PC-3 (cell line): ENCODE data around the gene DLGAP1. TPM values are rescaled to one million over a fixed set of nuclear protein-coding genes. Genes with fewer than 3 reads are reported as not detected.

ENCODE experiments used
- ATAC-seq: fragments of 200-7000 bp; cut with Tn5 transposase; 2 replicates; pipeline ENCODE4 v1.9.1; 2020; ENCODE audit warnings: mild to moderate bottlenecking, moderate library complexity
- BruUV-seq: library from RNA; stranded (reverse); fragments of 400-500 nt; replicated peaks from 2 replicates; lab custom pipeline; 2021; lab: Mats Ljungman, UMichigan
- CTCF ChIA-PET: fragments of 300-600 bp; sonication (Branson Sonifier 250); formaldehyde crosslinking; loops from one replicate; lab custom pipeline; 2022; ENCODE audit warnings: antibody characterized with exemption; lab: Charles Lee
- POLR2A ChIA-PET: fragments of 300-600 bp; sonication (Branson Sonifier 250); formaldehyde crosslinking; loops from one replicate; lab custom pipeline; 2022; ENCODE audit warnings: antibody characterized with exemption; ENCODE audit not compliant: unreplicated experiment; lab: Charles Lee
- DNase-seq: peaks from one replicate; pipeline ENCODE4 v3.0.0-alpha.2; 2015
- H2AFZ ChIP-seq: fragments of 300-600 bp; sonication (generic); 2 replicates; pipeline ENCODE4 v1.6.0; 2016; ENCODE audit warnings: antibody characterized with exemption, low read length
- H3F3A ChIP-seq: fragments of 300-600 bp; sonication (generic); one replicate; pipeline ENCODE4 v1.6.0; 2017; ENCODE audit warnings: antibody characterized with exemption, low read length, control low read depth, mild to moderate bottlenecking; ENCODE audit not compliant: unreplicated experiment
- H3K27ac ChIP-seq: fragments of 300-600 bp; sonication (generic); 2 replicates; pipeline ENCODE4 v1.5.1; 2016; ENCODE audit warnings: mild to moderate bottlenecking, low read length
- H3K27me3 ChIP-seq: fragments of 300-600 bp; sonication (generic); 2 replicates; pipeline ENCODE4 v1.6.1; 2016; ENCODE audit warnings: low read length, mixed read lengths
- H3K36me3 ChIP-seq: fragments of 300-600 bp; sonication (generic); 2 replicates; pipeline ENCODE4 v1.6.1; 2016; ENCODE audit warnings: low read depth, mixed run types, low read length, mixed read lengths
- H3K4me1 ChIP-seq: fragments of 300-600 bp; sonication (generic); 2 replicates; pipeline ENCODE4 v1.5.1; 2016; ENCODE audit warnings: low read length; ENCODE audit not compliant: insufficient read depth
- H3K4me2 ChIP-seq: fragments of 300-600 bp; sonication (generic); 2 replicates; pipeline ENCODE4 v1.6.0; 2016; ENCODE audit warnings: low read length
- H3K4me3 ChIP-seq: fragments of 300-600 bp; sonication (generic); 2 replicates; pipeline ENCODE4 v1.5.1; 2016; ENCODE audit warnings: mild to moderate bottlenecking, low read length, mixed read lengths
- H3K79me2 ChIP-seq: fragments of 300-600 bp; sonication (generic); 2 replicates; pipeline ENCODE4 v1.6.1; 2017; ENCODE audit warnings: low read length, mixed read lengths
- H3K9ac ChIP-seq: fragments of 300-600 bp; sonication (generic); 2 replicates; pipeline ENCODE4 v1.6.0; 2016; ENCODE audit warnings: mild to moderate bottlenecking, low read length
- H3K9me2 ChIP-seq: fragments of 300-600 bp; sonication (generic); replicated peaks from 2 replicates; pipeline ENCODE4 v1.6.1; 2016; ENCODE audit warnings: mixed run types, low read length, mixed read lengths
- H3K9me3 ChIP-seq: fragments of 300-600 bp; sonication (generic); 2 replicates; pipeline ENCODE4 v1.6.1; 2016; ENCODE audit warnings: low read length, mixed read lengths
- H4K20me1 ChIP-seq: fragments of 300-600 bp; sonication (generic); 2 replicates; pipeline ENCODE4 v1.6.1; 2016; ENCODE audit warnings: low read length, mixed read lengths
- EZH2 ChIP-seq: fragments of 300-600 bp; sonication (generic); IDR thresholded peaks from one replicate; pipeline ENCODE4 v1.6.1; 2017; ENCODE audit warnings: antibody characterized with exemption, mild to moderate bottlenecking, low read length; ENCODE audit not compliant: unreplicated experiment
- EZH2phosphoT487 ChIP-seq: fragments of 300-600 bp; sonication (generic); IDR thresholded peaks from 2 replicates; pipeline ENCODE4 v1.6.1; 2018; ENCODE audit warnings: mild to moderate bottlenecking, antibody characterized with exemption, low read length, borderline replicate concordance
- intact Hi-C: fragments of 100-400 bp; cut with micrococcal nuclease; formaldehyde crosslinking; loops from 2 replicates; pipeline ENCODE4 v1.9.0; 2023
- total RNA-seq: library from RNA; depleted of rRNA; stranded (reverse); fragments of >200 nt; gene quantifications from 2 replicates; pipeline ENCODE4 v1.2.3, GENCODE V29; 2014
- TF ChIP-seq, protein P1 (sequence below): fragments of 300-600 bp; sonication (generic); conservative IDR thresholded peaks from 2 replicates; pipeline ENCODE4 v1.5.1; 2017; ENCODE audit warnings: antibody characterized with exemption, low read depth, mild to moderate bottlenecking, low read length

Gene DLGAP1
- total RNA-seq, 1 experiment from 2014 or later, result not detected

DNA sequence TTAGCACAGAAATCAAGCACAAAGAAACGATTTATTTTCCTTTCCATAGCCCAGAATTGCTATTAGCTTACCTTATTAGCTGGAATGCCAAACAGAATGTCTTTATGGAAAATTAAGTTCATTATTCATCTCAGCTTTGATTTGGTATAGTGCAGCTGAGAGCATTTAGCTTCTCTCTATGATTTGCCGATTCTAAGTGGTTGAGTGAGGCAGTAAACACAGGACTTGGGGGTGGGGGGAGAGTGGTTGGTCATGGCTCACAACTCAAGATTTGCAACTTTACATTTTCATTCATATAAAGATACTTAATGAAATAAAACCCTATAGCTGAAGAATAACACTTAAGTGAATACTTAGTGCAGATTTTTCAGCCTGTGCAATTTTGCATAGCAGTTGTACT lies 609.9 kb downstream of the DLGAP1 start:
- Histone ChIP-seq H3K27ac (no peak overlapping the region), H3K4me1 (no peaks in the 10 kb centered on the region), H3K79me2 (no peaks in the 10 kb centered on the region), H3K4me3 (no peak overlapping the region), H3K4me2 (no peak overlapping the region), H2AFZ (no peak overlapping the region), H4K20me1 (no peaks in the 10 kb centered on the region), H3F3A (no peaks in the 10 kb centered on the region), H3K9me2 (no peaks in the 10 kb centered on the region), H3K9ac (no peak overlapping the region), H3K9me3 (no peaks in the 10 kb centered on the region), H3K27me3 (peaks cover 44% of the 10 kb centered on the region), H3K36me3 (no peaks in the 10 kb centered on the region)
- BruUV-seq, result no TSS peak
- TF ChIP-seq, protein P1, sequence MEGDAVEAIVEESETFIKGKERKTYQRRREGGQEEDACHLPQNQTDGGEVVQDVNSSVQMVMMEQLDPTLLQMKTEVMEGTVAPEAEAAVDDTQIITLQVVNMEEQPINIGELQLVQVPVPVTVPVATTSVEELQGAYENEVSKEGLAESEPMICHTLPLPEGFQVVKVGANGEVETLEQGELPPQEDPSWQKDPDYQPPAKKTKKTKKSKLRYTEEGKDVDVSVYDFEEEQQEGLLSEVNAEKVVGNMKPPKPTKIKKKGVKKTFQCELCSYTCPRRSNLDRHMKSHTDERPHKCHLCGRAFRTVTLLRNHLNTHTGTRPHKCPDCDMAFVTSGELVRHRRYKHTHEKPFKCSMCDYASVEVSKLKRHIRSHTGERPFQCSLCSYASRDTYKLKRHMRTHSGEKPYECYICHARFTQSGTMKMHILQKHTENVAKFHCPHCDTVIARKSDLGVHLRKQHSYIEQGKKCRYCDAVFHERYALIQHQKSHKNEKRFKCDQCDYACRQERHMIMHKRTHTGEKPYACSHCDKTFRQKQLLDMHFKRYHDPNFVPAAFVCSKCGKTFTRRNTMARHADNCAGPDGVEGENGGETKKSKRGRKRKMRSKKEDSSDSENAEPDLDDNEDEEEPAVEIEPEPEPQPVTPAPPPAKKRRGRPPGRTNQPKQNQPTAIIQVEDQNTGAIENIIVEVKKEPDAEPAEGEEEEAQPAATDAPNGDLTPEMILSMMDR, result no peak
- TF ChIP-seq EZH2phosphoT487, result no peak
- ATAC-seq (no peak), DNase-seq (no peak)
- ChIA-PET POLR2A (no interaction called here), CTCF (no interaction called here)
- intact Hi-C loops, result no loop called here

DNA sequence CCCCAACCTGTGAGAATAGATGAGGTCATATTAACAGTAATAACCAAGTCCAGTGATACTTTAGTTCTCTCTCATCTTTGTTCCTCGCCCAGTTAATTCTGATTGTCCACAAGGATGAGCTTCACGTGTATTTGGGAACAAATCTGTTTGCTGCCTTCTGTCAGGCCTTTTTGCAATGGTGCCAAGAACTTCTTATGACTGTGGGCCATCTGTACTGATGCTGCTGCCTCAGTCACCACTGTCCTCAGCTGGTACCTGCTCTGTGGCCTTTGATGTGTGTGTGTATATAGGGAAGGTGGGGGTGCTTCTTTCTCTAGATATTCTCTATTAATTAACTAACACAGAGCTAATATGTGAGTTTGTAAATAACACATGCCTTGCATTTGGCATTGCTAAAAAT lies 612.3 kb downstream of the DLGAP1 start:
- Histone ChIP-seq H3K4me3 (no peak overlapping the region), H3K9ac (no peak overlapping the region), H3F3A (no peaks in the 10 kb centered on the region), H3K79me2 (no peaks in the 10 kb centered on the region), H3K9me2 (no peaks in the 10 kb centered on the region), H4K20me1 (no peaks in the 10 kb centered on the region), H3K4me1 (no peaks in the 10 kb centered on the region), H2AFZ (no peak overlapping the region), H3K4me2 (no peak overlapping the region), H3K27me3 (peaks cover 54% of the 10 kb centered on the region), H3K9me3 (no peaks in the 10 kb centered on the region), H3K36me3 (no peaks in the 10 kb centered on the region), H3K27ac (no peak overlapping the region)
- DNase-seq (no peak), ATAC-seq (no peak)
- BruUV-seq, result no TSS peak
- ChIA-PET CTCF (interaction anchor here (0.6 kb wide), 1 partner anchor 53 kb away, joined by 3 read pairs; no protein-coding TSS in a partner anchor), POLR2A (interaction anchor here (0.6 kb wide), 1 partner anchor 70 kb away, joined by 3 read pairs; no protein-coding TSS in a partner anchor)
- TF ChIP-seq EZH2 (no peak), EZH2phosphoT487 (no peak)
- TF ChIP-seq, protein P1, result no peak
- intact Hi-C loops, result no loop called here

DNA sequence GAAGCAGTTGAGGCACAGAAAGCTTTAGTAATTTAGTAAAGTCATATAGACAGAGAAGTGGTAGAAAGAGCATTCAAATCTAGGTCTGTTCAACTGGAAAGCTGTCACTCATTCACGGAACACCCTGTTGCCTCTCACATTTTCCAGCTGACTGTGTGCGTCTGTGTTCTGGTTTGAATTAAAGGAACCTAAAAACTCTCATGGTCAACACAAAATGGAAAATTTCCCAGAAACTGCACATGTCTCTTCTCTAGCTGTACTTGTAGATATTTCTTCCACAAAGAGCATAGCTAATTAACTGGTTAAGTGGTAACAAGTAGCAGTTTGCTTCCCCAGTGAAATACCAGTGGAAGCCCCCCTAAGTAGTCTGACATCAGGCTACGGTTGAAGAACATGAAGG lies 614.3 kb downstream of the DLGAP1 start:
- no peak for TF ChIP-seq EZH2phosphoT487
- no peak for TF ChIP-seq EZH2
- TF ChIP-seq, protein P1, result no peak
- CTCF ChIA-PET, result no interaction called here
- ATAC-seq, result no peak
- H3K36me3 ChIP-seq, result no peaks in the 10 kb centered on the region
- no peaks in the 10 kb centered on the region for H3K9me2 ChIP-seq
- POLR2A ChIA-PET, result no interaction called here
- BruUV-seq, result no TSS peak
- intact Hi-C loops, result no loop called here
- no peaks in the 10 kb centered on the region for H3K9me3 ChIP-seq
- H3K9ac ChIP-seq, result no peak overlapping the region
- no peaks in the 10 kb centered on the region for H4K20me1 ChIP-seq
- H3K4me3 ChIP-seq, result no peak overlapping the region
- no peak for DNase-seq
- H3K27me3 ChIP-seq, result peaks cover 66% of the 10 kb centered on the region
- H3K79me2 ChIP-seq, result no peaks in the 10 kb centered on the region
- no peak overlapping the region for H2AFZ ChIP-seq
- H3K27ac ChIP-seq, result no peak overlapping the region
- no peaks in the 10 kb centered on the region for H3F3A ChIP-seq
- H3K4me1 ChIP-seq, result no peaks in the 10 kb centered on the region
- H3K4me2 ChIP-seq, result no peak overlapping the region
